HCT116 (cell line): ENCODE measurements around the gene OR13H1. TPM values are rescaled to one million over a fixed set of nuclear protein-coding genes. Genes with fewer than 3 reads are reported as not detected.
A peak's percentile ranks its signal among the peaks of the same experiment; 100 is the strongest.

Source experiments
- ATAC-seq: fragments of 200-7000 bp; cut with Tn5 transposase; 2 replicates; pipeline ENCODE4 v1.9.1; 2020; ENCODE audit warnings: mild to moderate bottlenecking, moderate library complexity
- BruUV-seq: library from RNA; stranded (reverse); fragments of 400-500 nt; replicated peaks from 2 replicates; lab custom pipeline; 2021; lab: Mats Ljungman, UMichigan
- CTCF ChIA-PET: fragments of 300-600 bp; sonication (Branson Sonifier 250); formaldehyde crosslinking; loops from one replicate; lab custom pipeline; 2021; ENCODE audit warnings: antibody characterized with exemption; lab: Charles Lee
- POLR2A ChIA-PET: fragments of 300-600, 350-600 bp; sonication (Branson Sonifier 250); formaldehyde crosslinking; loops from one replicate; lab custom pipeline; 2021; ENCODE audit warnings: antibody characterized with exemption; lab: Charles Lee
- RAD21 ChIA-PET, 2 experiments: fragments of 300-600 bp; sonication (Branson Sonifier 250); formaldehyde crosslinking; loops; one replicate each; lab custom pipeline; 2023; ENCODE audit warnings: low total read pairs in 2 of 2; ENCODE audit not compliant: uncharacterized antibody in 2 of 2, unreplicated experiment in 2 of 2, low non-redundant PET in 1 of 2; lab: Charles Lee
- DNase-seq: peaks from one replicate; pipeline ENCODE4 v3.0.0-alpha.2; 2010; ENCODE audit warnings: low read depth, low spot score
- H2AFZ ChIP-seq: fragments of 200-600 bp; shearing (Covaris generic), sonication (generic); 2 replicates; pipeline ENCODE4 v1.6.1; 2017; ENCODE audit warnings: low read depth, mixed run types, mixed read lengths, antibody characterized with exemption, low read length; ENCODE audit not compliant: poor library complexity, severe bottlenecking
- H3K27ac ChIP-seq: 2 replicates; pipeline ENCODE4 v1.5.1; 2012; ENCODE audit warnings: low read depth, low read length
- H3K27me3 ChIP-seq: fragments of 200-600 bp; sonication (generic); 2 replicates; pipeline ENCODE4 v1.6.1; 2016; ENCODE audit warnings: mixed run types, low read length, mixed read lengths; ENCODE audit not compliant: insufficient read depth
- H3K36me3 ChIP-seq, 2 experiments: fragments of 200-500 bp in 1 of 2; fragments of 200-600 bp in 1 of 2; sonication (Bioruptor generic) in 1 of 2; sonication (generic) in 1 of 2; 2 replicates each; pipeline versions ENCODE4 v1.5.1 to v1.6.1; 2014 to 2016; ENCODE audit warnings: low read length in 2 of 2, inconsistent platforms in 1 of 2, mixed read lengths in 1 of 2, mixed run types in 1 of 2; ENCODE audit not compliant: insufficient read depth in 2 of 2, control insufficient read depth in 1 of 2
- H3K4me1 ChIP-seq, 2 experiments: fragments of 200-600 bp in 1 of 2; sonication (generic) in 1 of 2; 2 replicates each; pipeline versions ENCODE4 v1.5.1 to v1.6.1; 2012 to 2017; ENCODE audit warnings: low read length in 2 of 2, inconsistent platforms in 1 of 2, mild to moderate bottlenecking in 1 of 2, mixed read lengths in 1 of 2, mixed run types in 1 of 2, moderate library complexity in 1 of 2; ENCODE audit not compliant: insufficient read depth in 2 of 2, control insufficient read depth in 1 of 2
- H3K4me2 ChIP-seq: fragments of 200-600 bp; sonication (generic); 2 replicates; pipeline ENCODE4 v1.6.1; 2017; ENCODE audit warnings: mixed run types, low read length, mixed read lengths
- H3K4me3 ChIP-seq, 2 experiments: fragments of 200-600 bp in 1 of 2; sonication (generic) in 1 of 2; replicated peaks in 1 of 2; 2 replicates each; pipeline ENCODE4 v1.5.1; 2011 to 2016; ENCODE audit warnings: low read length in 2 of 2, control low read depth in 1 of 2, low read depth in 1 of 2, mild to moderate bottlenecking in 1 of 2, mixed read lengths in 1 of 2, mixed run types in 1 of 2
- H3K79me2 ChIP-seq: fragments of 200-600 bp; sonication (generic); 2 replicates; pipeline ENCODE4 v1.6.1; 2017; ENCODE audit warnings: mild to moderate bottlenecking, mixed run types, low read length, moderate library complexity, mixed read lengths; ENCODE audit not compliant: insufficient read depth
- H3K9ac ChIP-seq: fragments of 200-600 bp; sonication (generic); 2 replicates; pipeline ENCODE4 v1.6.1; 2016; ENCODE audit warnings: low read length, mixed read lengths
- H3K9me2 ChIP-seq: fragments of 200-600 bp; sonication (generic), shearing (Covaris generic); 2 replicates; pipeline ENCODE4 v1.6.1; 2017; ENCODE audit warnings: mixed run types, mild to moderate bottlenecking, moderate library complexity; ENCODE audit not compliant: insufficient read depth
- H3K9me3 ChIP-seq, 2 experiments: fragments of 200-500 bp in 1 of 2; fragments of 200-600 bp in 1 of 2; sonication (Bioruptor generic) in 1 of 2; sonication (generic) in 1 of 2; 2 replicates each; pipeline ENCODE4 v1.6.1; 2014 to 2017; ENCODE audit warnings: low read length in 2 of 2, mixed read lengths in 2 of 2, inconsistent platforms in 1 of 2, low read depth in 1 of 2, mild to moderate bottlenecking in 1 of 2, mixed run types in 1 of 2, moderate library complexity in 1 of 2; ENCODE audit not compliant: control insufficient read depth in 1 of 2, insufficient read depth in 1 of 2
- H4K20me1 ChIP-seq: fragments of 200-600 bp; sonication (generic), shearing (Covaris generic); 2 replicates; pipeline ENCODE4 v1.6.1; 2017; ENCODE audit warnings: mixed run types, mild to moderate bottlenecking, moderate library complexity; ENCODE audit not compliant: insufficient read depth
- CBX3 ChIP-seq: IDR thresholded peaks from 2 replicates; pipeline ENCODE4 v1.6.1; 2012; ENCODE audit warnings: low read depth
- CEBPB ChIP-seq: IDR thresholded peaks from 2 replicates; pipeline ENCODE4 v1.6.1; 2012; ENCODE audit warnings: low read depth
- EGR1 ChIP-seq: IDR thresholded peaks from 2 replicates; pipeline ENCODE4 v1.6.1; 2012; ENCODE audit warnings: low read depth
- FOSL1 ChIP-seq: IDR thresholded peaks from 2 replicates; pipeline ENCODE4 v1.6.1; 2012; ENCODE audit warnings: low read depth
- JUND ChIP-seq: IDR thresholded peaks from 2 replicates; pipeline ENCODE4 v1.6.1; 2012
- POLR2AphosphoS5 ChIP-seq: IDR thresholded peaks from 2 replicates; pipeline ENCODE4 v1.6.1; 2011; ENCODE audit warnings: mild to moderate bottlenecking, low read depth, low read length, moderate library complexity
- REST ChIP-seq: IDR thresholded peaks from 2 replicates; pipeline ENCODE4 v1.6.1; 2012; ENCODE audit warnings: low read depth
- SP1 ChIP-seq: IDR thresholded peaks from 2 replicates; pipeline ENCODE4 v1.6.1; 2012; ENCODE audit warnings: low read depth
- SRF ChIP-seq: IDR thresholded peaks from 2 replicates; pipeline ENCODE4 v1.6.1; 2012; ENCODE audit warnings: low read depth
- TCF7L2 ChIP-seq: IDR thresholded peaks from 2 replicates; pipeline ENCODE4 v1.7.0; 2011; ENCODE audit warnings: borderline replicate concordance, inconsistent platforms; ENCODE audit not compliant: insufficient read depth, insufficient read length; ENCODE audit errors: extremely low read depth
- YY1 ChIP-seq: IDR thresholded peaks from 2 replicates; pipeline ENCODE4 v1.6.1; 2011; ENCODE audit warnings: low read length, low read depth, moderate library complexity, mild to moderate bottlenecking; ENCODE audit not compliant: insufficient replicate concordance; ENCODE audit errors: extremely low read depth
- ZBTB33 ChIP-seq: IDR thresholded peaks from 2 replicates; pipeline ENCODE4 v1.6.1; 2011; ENCODE audit warnings: mild to moderate bottlenecking, low read length, moderate library complexity; ENCODE audit not compliant: insufficient replicate concordance; ENCODE audit errors: extremely low read depth
- ZNF274 ChIP-seq: fragments of 200-500 bp; sonication (Bioruptor generic); IDR thresholded peaks from 2 replicates; pipeline ENCODE4 v1.6.1; 2014; ENCODE audit warnings: mild to moderate bottlenecking, low read depth, low read length, inconsistent platforms
- intact Hi-C: fragments of 100-400 bp; cut with micrococcal nuclease; formaldehyde crosslinking; loops from 2 replicates; pipeline ENCODE4 v1.10.0; 2022
- total RNA-seq: library from RNA; stranded (reverse); gene quantifications from one replicate; pipeline ENCODE4 v1.2.1, GENCODE V29; 2021; ENCODE audit not compliant: unreplicated experiment

The OR13H1 gene
- total RNA-seq, 1 experiment from 2014 or later, result not detected

- peak; percentile 74 for TF ChIP-seq JUND
- TF ChIP-seq POLR2AphosphoS5, result no peak
- no peak for TF ChIP-seq YY1
- no peak for TF ChIP-seq SRF
- TF ChIP-seq SP1, result peak; percentile 59
- TF ChIP-seq ZNF274, result no peak
- TF ChIP-seq CEBPB, result no peak
- TF ChIP-seq TCF7L2, result peak; percentile 60
- TF ChIP-seq REST, result no peak
- no peak for TF ChIP-seq EGR1
- peak; percentile 75 for TF ChIP-seq FOSL1
- TF ChIP-seq CBX3, result no peak
- TF ChIP-seq ZBTB33, result no peak
- intact Hi-C loops, result no loop called here
- peaks cover 26 to 36% of the 10 kb centered on the region in 2 experiments for H3K4me1 ChIP-seq
- ChIA-PET POLR2A (no interaction called here), CTCF (no interaction called here), RAD21 (no interaction called here)
- no peaks in the 10 kb centered on the region for H3K9me2 ChIP-seq
- H3K9ac ChIP-seq, result no peak overlapping the region
- DNase-seq (no peak), ATAC-seq (peak; percentile 31; the same call in 1 of the 2 replicates)
- H4K20me1 ChIP-seq, result no peaks in the 10 kb centered on the region
- no TSS peak for BruUV-seq
- H3K79me2 ChIP-seq, result peaks cover 14% of the 10 kb centered on the region; the same call in 1 of the 2 replicates
- peak overlapping the region in 1 of 2 experiments; percentile 26; a peak in 1 of 4 replicates for H3K4me3 ChIP-seq
- no peak overlapping the region for H2AFZ ChIP-seq
- H3K27ac ChIP-seq, result peak overlapping the region; percentile 73; the same call in 1 of the 2 replicates
- H3K36me3 ChIP-seq, result no peaks in the 10 kb centered on the region
- H3K4me2 ChIP-seq, result peak overlapping the region; percentile 69
- H3K27me3 ChIP-seq, result no peaks in the 10 kb centered on the region
- H3K9me3 ChIP-seq, result no peaks in the 10 kb centered on the region
These were observed 27.5 kb downstream of the OR13H1 start for GRCh38 chrX:131571348-131571747.
